Activated CD8-positive, alpha-beta memory T cell treated with anti-CD3 and anti-CD28 coated beads for 36 hours (primary cell): Measurements from ENCODE around the gene TFPI. TPM values are rescaled to one million over a fixed set of nuclear protein-coding genes. Genes with fewer than 3 reads are reported as not detected.
"Not testable (repeated sequence)": the region's sequence is repeated elsewhere in the genome, so short reads cannot be mapped to it uniquely, and the experiment has no call there.

Experiments
- CTCF ChIA-PET: fragments of 350-600 bp; sonication (Branson Sonifier 250); formaldehyde crosslinking; loops from one replicate; lab custom pipeline; 2021; ENCODE audit warnings: antibody characterized with exemption; lab: Charles Lee
- POLR2A ChIA-PET: fragments of 350-600 bp; sonication (Branson Sonifier 250); formaldehyde crosslinking; loops from one replicate; lab custom pipeline; 2021; ENCODE audit warnings: antibody characterized with exemption; lab: Charles Lee
- total RNA-seq, 2 experiments: library from RNA; stranded (reverse); gene quantifications; one replicate each; pipeline ENCODE4 v1.2.3, GENCODE V29; 2021

The TFPI gene
- total RNA-seq, 2 experiments from 2014 or later = not detected

GRCh38 chr2:187532333-187533120 lies 21.7 kb downstream of the TFPI start:
- CTCF ChIA-PET = no interaction called here
- POLR2A ChIA-PET = no interaction called here

GRCh38 chr2:187529977-187530721 lies 24.1 kb downstream of the TFPI start:
- POLR2A ChIA-PET = no interaction called here
- CTCF ChIA-PET = no interaction called here

- ChIA-PET POLR2A (no interaction called here), CTCF (no interaction called here)
Measured at GRCh38 chr2:187529248-187529976, 24.8 kb downstream of the TFPI start.

- ChIA-PET POLR2A (no interaction called here), CTCF (no interaction called here)
Measured at GRCh38 chr2:187528042-187528441, 26.2 kb downstream of the TFPI start.

- CTCF ChIA-PET = no interaction called here
- POLR2A ChIA-PET = no interaction called here
Measured at GRCh38 chr2:187527262-187527661, 27.0 kb downstream of the TFPI start.

GRCh38 chr2:187526792-187527191 lies 27.4 kb downstream of the TFPI start:
- POLR2A ChIA-PET = no interaction called here
- CTCF ChIA-PET = no interaction called here

GRCh38 chr2:187525163-187525900 lies 28.9 kb downstream of the TFPI start:
- ChIA-PET POLR2A (no interaction called here), CTCF (no interaction called here)

GRCh38 chr2:187523325-187523724 lies 30.9 kb downstream of the TFPI start:
- ChIA-PET POLR2A (no interaction called here), CTCF (no interaction called here)

GRCh38 chr2:187520121-187520624 lies 34.1 kb downstream of the TFPI start:
- ChIA-PET POLR2A (no interaction called here), CTCF (no interaction called here)

GRCh38 chr2:187519419-187520120 lies 34.7 kb downstream of the TFPI start:
- CTCF ChIA-PET = no interaction called here

GRCh38 chr2:187517750-187518361 lies 36.4 kb downstream of the TFPI start:
- CTCF ChIA-PET, POLR2A ChIA-PET: not testable (repeated sequence)

More at GRCh38 chr2:187519419-187520120, 34.7 kb downstream of the TFPI start:
- POLR2A ChIA-PET = no interaction called here

- POLR2A ChIA-PET, CTCF ChIA-PET: not testable (repeated sequence)
Measured at GRCh38 chr2:187516630-187517510, 37.4 kb downstream of the TFPI start.

GRCh38 chr2:187514930-187515329 lies 39.3 kb downstream of the TFPI start:
- ChIA-PET POLR2A (no interaction called here), CTCF (no interaction called here)

- POLR2A ChIA-PET, CTCF ChIA-PET: not testable (repeated sequence)
Measured at GRCh38 chr2:187514235-187514829, 39.9 kb downstream of the TFPI start.

- POLR2A ChIA-PET, CTCF ChIA-PET: not testable (repeated sequence)
Measured at GRCh38 chr2:187513460-187514234, 40.6 kb downstream of the TFPI start.
